ENCODE measurements around the gene CYBA. TPM values are rescaled to one million over a fixed set of nuclear protein-coding genes. Genes with fewer than 3 reads are reported as not detected.
A peak's percentile ranks its signal among the peaks of the same experiment; 100 is the strongest.

The CYBA gene
- total and polyA plus RNA-seq, 2 donors (not counting 1 experiment from before 2014, with no cell fraction given): 701 to 1,336 TPM

GRCh38 chr16:88686062-88686438 is 35.2 kb upstream of the CYBA start:
- peaks cover 32 to 55% of the 10 kb centered on the region in 2 donors for H3K4me1 ChIP-seq (ENCODE audit: control insufficient read depth in 2 of 2, insufficient read depth in 2 of 2, low read length in 2 of 2)
- H3K79me2 ChIP-seq (ENCODE audit: control insufficient read depth, insufficient read depth, low read length): peaks cover 25% of the 10 kb centered on the region
- POLR2A ChIA-PET: interaction anchor here (0.5 to 1.9 kb wide), 4 partner anchors 15 to 1325 kb away, joined by 3 to 4 read pairs (median 3); no protein-coding TSS in a partner anchor
- ATAC-seq (ENCODE audit: low read depth) (peak; percentile 11), DNase-seq (no peak)
- Mint-ChIP-seq H3K4me3 (peak overlapping the region; percentile 81), H3K27ac (peak overlapping the region; percentile 65), H3K9me3 (ENCODE audit: insufficient read depth) (no peaks in the 10 kb centered on the region), H3K4me1 (peaks cover 44% of the 10 kb centered on the region), H3K27me3 (no peaks in the 10 kb centered on the region)
- TF ChIP-seq CTCF (IDR thresholded peaks at IDR 0.05) (no peak), EZH2 (IDR thresholded peaks at IDR 0.05; ENCODE audit: borderline replicate concordance, insufficient read depth, low read depth, low read length, poor library complexity, severe bottlenecking) (no peak)
- peaks cover 0 to under 1% of the 10 kb centered on the region in 2 experiments for H3K36me3 ChIP-seq (replicated peaks in 1 of 2; ENCODE audit: control extremely low read depth in 1 of 2, control insufficient read depth in 1 of 2, extremely low read depth in 1 of 2, insufficient read depth in 2 of 2, low read length in 1 of 2)
- no peaks in the 10 kb centered on the region for H3K27me3 ChIP-seq (replicated peaks in 1 of 4; ENCODE audit: control extremely low read depth in 1 of 4, control insufficient read depth in 3 of 4, insufficient read depth in 4 of 4, low read length in 3 of 4)
- WGBS (ENCODE audit: insufficient coverage): 0% methylated on average over 24 of the region's 25 CpGs
- peak overlapping the region; percentile 74 for H2AFZ ChIP-seq (ENCODE audit: insufficient read depth, low read depth, low read length, poor library complexity, severe bottlenecking)
- CTCF ChIA-PET: interaction anchor here (0.7 to 1.9 kb wide), 5 partner anchors 16 to 244 kb away, joined by 3 to 9 read pairs (median 7); no protein-coding TSS in a partner anchor
- peaks cover 0 to 4% (median 0%) of the 10 kb centered on the region in 3 donors for H3K9me3 ChIP-seq (ENCODE audit: control extremely low read depth in 1 of 3, control insufficient read depth in 2 of 3, insufficient read depth in 1 of 3, low read length in 2 of 3)
- H3K9ac ChIP-seq (ENCODE audit: low read length): peak overlapping the region; percentile 81
- H4K20me1 ChIP-seq (ENCODE audit: control insufficient read depth, insufficient read depth, low read length, poor library complexity, severe bottlenecking): peaks cover 22% of the 10 kb centered on the region
- peak overlapping the region; percentile 59 to 91 (median 80) for H3K4me3 ChIP-seq (ENCODE audit: control extremely low read depth in 1 of 5, extremely low read depth in 1 of 5, insufficient read depth in 1 of 5, low read depth in 2 of 5, low read length in 4 of 5)
- H3K27ac ChIP-seq (ENCODE audit: low read length in 2 of 2): peak overlapping the region in 1 of 2 donors; percentile 48
- intact Hi-C loops (cut with micrococcal nuclease): loop anchor here (1.0 to 10.0 kb wide), 6 partner anchors 15 to 879 kb away; partner anchors contain the start of genes CTU2, CYBA, MVD and RNF166
- H3K4me2 ChIP-seq (replicated peaks; ENCODE audit: low read depth, low read length, poor library complexity, severe bottlenecking): peak overlapping the region; percentile 97
